ENCODE measurements around the gene DUOX2. TPM values are rescaled to one million over a fixed set of nuclear protein-coding genes. Genes with fewer than 3 reads are reported as not detected.
"Not testable (repeated sequence)": the region's sequence is repeated elsewhere in the genome, so short reads cannot be mapped to it uniquely, and the experiment has no call there.

Gene DUOX2
- total RNA-seq, 4 donors from 2014 or later, result 3.5 to 11.0 (median 3.9) TPM

DNA sequence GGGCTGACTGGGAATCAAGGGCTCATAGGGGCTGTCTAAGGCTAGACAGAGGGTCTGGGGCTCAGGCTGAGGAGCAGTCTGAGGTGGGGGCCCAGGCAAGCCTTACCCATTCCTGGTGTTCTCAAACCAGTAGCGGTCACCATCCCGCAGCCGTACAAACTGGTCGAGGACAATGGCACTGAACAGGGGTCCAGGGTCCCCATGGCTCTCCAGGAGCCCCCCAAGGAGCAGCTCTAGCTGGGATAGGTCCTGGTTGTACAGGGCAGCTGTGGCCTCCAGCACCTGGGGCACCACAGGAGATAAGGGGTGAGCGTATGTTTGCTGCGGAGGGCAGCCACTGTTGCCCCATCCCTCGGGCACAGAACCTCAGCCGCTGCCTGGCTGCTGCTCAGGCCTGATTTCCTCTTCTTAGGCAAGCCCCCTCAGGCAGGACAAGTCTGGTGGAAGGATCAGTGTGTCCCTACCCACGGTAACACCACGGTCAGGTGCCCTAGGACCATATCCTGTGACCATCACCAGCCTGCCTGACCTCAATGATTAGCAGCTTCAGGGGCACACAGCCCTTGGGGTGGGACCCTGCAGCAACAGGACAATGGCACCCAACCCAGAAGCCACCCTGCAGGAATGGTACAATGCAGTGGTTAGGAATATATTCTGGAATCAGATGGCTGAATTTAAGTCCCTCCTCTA, 5.9 kb downstream of the DUOX2 start:
- peak in 1 of 2 donors; percentile 21 for DNase-seq (ENCODE audit: low spot score in 2 of 2)

DNA sequence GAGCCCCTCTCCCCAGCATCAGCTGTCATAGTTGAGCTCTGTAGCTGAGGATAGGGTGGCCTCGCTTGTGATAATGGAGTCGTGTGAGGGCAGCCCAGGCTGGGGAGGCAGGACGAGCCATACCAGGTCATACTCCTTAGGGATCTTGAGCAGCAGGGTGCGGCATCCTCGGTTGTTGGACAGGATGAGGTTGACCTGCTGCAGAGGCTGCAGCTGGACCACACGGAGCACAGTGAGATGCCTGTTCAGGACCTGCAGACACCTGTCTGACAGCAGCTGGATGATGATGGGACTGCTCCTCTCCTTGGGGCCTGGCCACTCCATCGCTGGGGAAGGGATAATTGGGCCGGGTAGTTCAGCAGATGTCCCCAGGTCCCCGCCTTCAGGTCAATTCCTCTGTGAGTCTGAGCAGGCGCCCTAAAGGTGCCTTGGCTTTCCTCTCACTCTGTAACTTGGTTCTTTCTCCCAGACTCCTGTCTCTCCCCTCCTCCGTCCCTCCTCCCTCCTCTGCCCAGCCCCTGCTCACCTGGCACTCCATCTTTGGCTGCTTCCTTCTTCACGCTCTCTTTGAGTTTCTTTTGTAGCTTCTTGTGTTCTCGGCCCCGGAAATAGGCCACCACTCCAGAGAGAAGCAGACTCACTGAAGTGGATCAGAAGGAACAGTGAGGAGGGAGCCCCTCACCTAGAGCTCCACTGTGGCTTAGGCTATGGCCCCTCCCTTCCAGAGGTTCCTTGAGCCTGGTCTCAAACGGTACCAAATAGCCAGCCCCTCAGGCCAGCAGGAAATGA, 7.8 kb downstream of the DUOX2 start:
- WGBS, 2 donors, result 83 to 84% methylated on average over 15 of the region's 15 CpGs
- H3K4me3 ChIP-seq (ENCODE audit: low read depth, poor library complexity, severe bottlenecking), result no peak overlapping the region
- TF ChIP-seq POLR2A (IDR thresholded peaks at IDR 0.05), result no peak
- TF ChIP-seq, protein P1, sequence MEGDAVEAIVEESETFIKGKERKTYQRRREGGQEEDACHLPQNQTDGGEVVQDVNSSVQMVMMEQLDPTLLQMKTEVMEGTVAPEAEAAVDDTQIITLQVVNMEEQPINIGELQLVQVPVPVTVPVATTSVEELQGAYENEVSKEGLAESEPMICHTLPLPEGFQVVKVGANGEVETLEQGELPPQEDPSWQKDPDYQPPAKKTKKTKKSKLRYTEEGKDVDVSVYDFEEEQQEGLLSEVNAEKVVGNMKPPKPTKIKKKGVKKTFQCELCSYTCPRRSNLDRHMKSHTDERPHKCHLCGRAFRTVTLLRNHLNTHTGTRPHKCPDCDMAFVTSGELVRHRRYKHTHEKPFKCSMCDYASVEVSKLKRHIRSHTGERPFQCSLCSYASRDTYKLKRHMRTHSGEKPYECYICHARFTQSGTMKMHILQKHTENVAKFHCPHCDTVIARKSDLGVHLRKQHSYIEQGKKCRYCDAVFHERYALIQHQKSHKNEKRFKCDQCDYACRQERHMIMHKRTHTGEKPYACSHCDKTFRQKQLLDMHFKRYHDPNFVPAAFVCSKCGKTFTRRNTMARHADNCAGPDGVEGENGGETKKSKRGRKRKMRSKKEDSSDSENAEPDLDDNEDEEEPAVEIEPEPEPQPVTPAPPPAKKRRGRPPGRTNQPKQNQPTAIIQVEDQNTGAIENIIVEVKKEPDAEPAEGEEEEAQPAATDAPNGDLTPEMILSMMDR (IDR thresholded peaks at IDR 0.05), result no peak
- intact Hi-C loops (cut with DNase I; ENCODE audit: low total_unique reads), result no loop called here
- DNase-seq (ENCODE audit: low spot score in 2 of 2), result peak in 1 of 2 donors; percentile 53

More for the DNA sequence above, 5.9 kb downstream of the DUOX2 start:
- no peak for TF ChIP-seq POLR2A (IDR thresholded peaks at IDR 0.05)
- TF ChIP-seq, protein P1 (IDR thresholded peaks at IDR 0.05), result no peak
- intact Hi-C loops (cut with DNase I; ENCODE audit: low total_unique reads), result no loop called here
- H3K4me3 ChIP-seq (ENCODE audit: low read depth, poor library complexity, severe bottlenecking), result no peak overlapping the region
- 90 to 97% methylated on average over 9 to 10 of the region's 10 CpGs for WGBS, 2 donors

DNA sequence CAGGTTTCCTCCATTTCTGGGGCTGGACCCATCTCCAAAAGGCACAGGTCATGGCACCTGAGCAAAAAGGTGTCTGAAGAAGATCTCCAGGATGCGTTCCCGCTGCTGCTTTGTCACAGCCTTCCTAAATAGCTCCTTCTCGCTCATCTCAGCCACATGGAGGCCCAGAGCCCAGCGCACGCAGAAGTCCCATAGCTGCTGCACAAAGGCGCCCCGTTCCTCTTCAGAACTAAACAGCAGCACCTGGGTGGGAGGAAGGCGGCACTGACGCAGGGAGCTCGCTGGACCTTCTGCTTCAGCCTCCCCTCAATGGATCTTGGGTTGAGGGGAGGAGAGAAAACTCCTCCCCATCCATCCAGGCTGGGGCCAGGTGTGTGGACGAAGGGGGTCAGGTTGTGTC, 8.4 kb downstream of the DUOX2 start:
- intact Hi-C loops (cut with DNase I; ENCODE audit: low total_unique reads), result no loop called here
- 92 to 95% methylated on average over 11 of the region's 11 CpGs for WGBS, 2 donors
- DNase-seq (ENCODE audit: low spot score in 2 of 2), result peak in 1 of 2 donors; percentile 56
- TF ChIP-seq POLR2A (IDR thresholded peaks at IDR 0.05), result no peak
- H3K4me3 ChIP-seq (ENCODE audit: low read depth, poor library complexity, severe bottlenecking), result no peak overlapping the region

DNA sequence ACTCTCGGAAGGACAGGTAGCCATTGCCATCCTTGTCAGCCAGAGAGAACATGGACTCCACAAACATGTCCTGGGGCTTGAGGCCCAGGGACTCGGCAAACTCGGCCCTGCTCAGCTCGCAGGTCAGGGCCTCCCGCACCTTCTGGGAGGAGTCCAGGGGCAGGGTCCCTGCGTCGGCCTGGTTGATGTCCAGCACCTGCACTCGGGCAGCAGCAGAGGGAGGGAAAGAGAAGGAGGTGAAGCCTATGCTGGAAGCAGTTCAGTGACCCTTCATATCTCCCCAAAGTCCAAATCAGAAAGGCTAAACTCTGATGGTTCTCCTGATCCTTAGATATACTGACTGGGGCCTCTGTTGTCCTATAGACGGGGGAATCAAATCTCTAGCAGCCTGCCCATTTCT, 9.8 kb downstream of the DUOX2 start:
- H3K4me3 ChIP-seq (ENCODE audit: low read depth, poor library complexity, severe bottlenecking); DNase-seq (ENCODE audit: low spot score in 2 of 2); intact Hi-C loops (cut with DNase I; ENCODE audit: low total_unique reads): not testable (repeated sequence)
- WGBS, 2 donors, result 91 to 92% methylated on average over 9 of the region's 9 CpGs

DNA sequence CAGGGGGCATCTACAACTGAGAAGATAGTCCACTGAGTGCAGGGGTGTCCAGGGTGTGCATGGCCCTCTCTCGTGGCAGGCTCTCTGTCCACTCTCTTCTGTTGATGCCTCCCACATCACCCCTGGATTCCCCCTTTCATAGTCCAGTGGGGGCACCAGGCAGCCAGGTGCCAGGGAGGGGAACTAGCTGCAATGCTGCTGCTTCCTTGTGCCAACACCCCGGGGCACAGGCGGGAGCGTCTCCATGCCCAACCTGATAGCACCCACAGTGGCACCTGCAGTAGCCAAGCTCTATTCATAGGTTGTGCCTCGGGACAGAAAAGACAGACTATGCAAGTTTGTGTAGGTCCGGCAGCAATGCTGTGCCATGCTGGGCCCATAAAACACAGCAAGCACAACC, 11.7 kb downstream of the DUOX2 start:
- no peak overlapping the region for H3K4me3 ChIP-seq (ENCODE audit: low read depth, poor library complexity, severe bottlenecking)
- 62 to 73% methylated on average over 6 of the region's 6 CpGs for WGBS, 2 donors
- intact Hi-C loops (cut with DNase I; ENCODE audit: low total_unique reads), result no loop called here
- DNase-seq (ENCODE audit: low spot score in 2 of 2), result no peak
- TF ChIP-seq, protein P1 (IDR thresholded peaks at IDR 0.05), result no peak
- no peak for TF ChIP-seq POLR2A (IDR thresholded peaks at IDR 0.05)

DNA sequence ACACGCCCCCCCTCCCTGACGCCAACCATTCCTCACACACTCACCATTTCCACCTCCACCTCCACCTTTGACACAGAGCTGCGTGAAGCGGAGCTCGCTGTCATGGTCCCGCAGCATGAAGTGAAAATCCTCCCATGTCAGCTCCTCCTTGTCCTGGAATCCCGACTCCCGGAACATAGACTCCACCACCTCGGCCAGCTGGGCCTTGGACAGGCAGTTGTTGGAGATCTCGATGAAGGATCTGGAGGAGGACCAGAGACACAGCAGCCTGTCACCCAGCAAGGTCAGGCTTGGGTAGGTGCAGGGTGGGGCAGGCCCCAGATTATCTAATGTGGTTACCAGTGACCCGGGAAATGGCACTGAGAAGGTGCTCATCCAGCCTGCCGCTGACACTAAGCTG, 12.2 kb downstream of the DUOX2 start:
- intact Hi-C loops (cut with DNase I; ENCODE audit: low total_unique reads), result no loop called here
- H3K4me3 ChIP-seq (ENCODE audit: low read depth, poor library complexity, severe bottlenecking), result no peak overlapping the region
- no peak for TF ChIP-seq POLR2A (IDR thresholded peaks at IDR 0.05)
- TF ChIP-seq, protein P1 (IDR thresholded peaks at IDR 0.05), result no peak
- WGBS, 2 donors, result 94 to 96% methylated on average over 12 of the region's 12 CpGs
- no peak for DNase-seq (ENCODE audit: low spot score in 2 of 2)

Measured in lower leg skin (tissue), 4 donors.